Measurements from ENCODE around the gene EPS15.
A peak's percentile ranks its signal among the peaks of the same experiment; 100 is the strongest.

Gene EPS15

DNA sequence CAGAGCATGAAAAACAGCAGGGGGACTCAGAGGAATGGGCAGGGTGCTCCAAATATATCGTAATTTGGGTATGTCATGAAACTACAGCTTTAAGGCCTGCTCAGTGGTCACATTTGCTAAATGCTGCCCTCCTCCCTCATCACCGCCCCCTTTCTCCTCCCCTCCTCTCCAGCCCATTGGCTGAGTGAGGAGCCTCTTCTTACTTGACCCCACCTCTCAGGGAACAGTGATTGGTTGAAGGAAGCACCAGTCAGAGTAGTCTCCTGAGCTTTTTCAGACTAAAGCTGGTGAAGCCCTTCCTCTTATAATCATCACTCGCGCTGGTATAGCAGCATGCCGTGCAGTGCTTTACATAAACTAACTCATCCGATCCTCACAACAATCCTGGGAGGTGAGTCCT is 178.7 kb downstream of the EPS15 start:
- DNase-seq (ENCODE audit: low spot score in 2 of 2) (no peak), ATAC-seq (replicated peaks; ENCODE audit: extremely low read depth, poor library complexity, severe bottlenecking) (no peak)
- Mint-ChIP-seq H3K27ac (ENCODE audit: low read depth) (no peak overlapping the region), H3K4me1 (no peaks in the 10 kb centered on the region), H3K9me3 (no peaks in the 10 kb centered on the region), H3K36me3 (ENCODE audit: insufficient read depth) (peaks cover 4% of the 10 kb centered on the region), H3K27me3 (peaks cover 51% of the 10 kb centered on the region), H3K4me3 (no peak overlapping the region)

DNA sequence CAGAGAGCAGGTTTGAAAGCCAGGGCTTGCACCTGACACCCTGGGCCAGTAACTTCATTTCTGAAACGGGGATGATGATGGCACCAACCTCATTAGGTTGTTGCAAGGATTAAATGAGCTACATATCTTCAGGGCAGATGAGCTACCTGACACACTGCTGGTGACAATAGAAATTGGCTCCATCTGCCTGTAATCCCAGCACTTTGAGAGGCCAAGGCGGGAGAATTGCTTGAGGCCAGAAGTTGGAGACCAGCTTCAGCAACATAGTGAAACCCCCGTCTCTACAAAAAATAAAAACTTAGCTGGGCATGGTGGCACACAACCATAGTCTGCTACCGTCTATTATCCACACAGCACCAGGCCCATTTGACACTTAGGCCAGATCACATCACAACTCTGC is 182.4 kb downstream of the EPS15 start:
- peaks cover 26% of the 10 kb centered on the region for H3K27me3 Mint-ChIP-seq

DNA sequence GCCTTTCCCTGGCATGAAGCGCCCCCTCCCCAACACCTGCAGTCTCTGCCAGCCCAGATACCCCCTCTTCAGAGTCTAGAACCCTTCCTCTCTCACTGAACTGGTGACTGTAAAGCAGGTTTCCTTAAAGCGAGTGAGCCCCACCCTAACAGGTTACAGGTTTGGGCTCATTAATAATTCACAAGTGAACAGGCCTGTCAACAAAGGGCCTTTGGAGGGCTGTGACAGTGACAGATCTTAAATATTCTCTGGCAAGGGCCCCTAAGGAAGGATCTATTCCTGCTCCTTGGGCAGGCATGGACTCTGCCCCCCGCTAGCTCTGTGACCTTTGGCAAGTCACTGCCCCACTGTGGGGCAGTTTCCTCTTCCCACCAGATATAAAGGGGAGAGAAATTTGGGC is 183.1 kb downstream of the EPS15 start:
- Mint-ChIP-seq H3K36me3 (ENCODE audit: insufficient read depth) (peaks cover 2% of the 10 kb centered on the region), H3K4me1 (peaks cover 4% of the 10 kb centered on the region), H3K9me3 (no peaks in the 10 kb centered on the region), H3K27me3 (peaks cover 31% of the 10 kb centered on the region), H3K4me3 (no peak overlapping the region), H3K27ac (ENCODE audit: low read depth) (no peak overlapping the region)
- ATAC-seq (replicated peaks; ENCODE audit: extremely low read depth, poor library complexity, severe bottlenecking) (no peak), DNase-seq (ENCODE audit: low spot score in 2 of 2) (no peak)

More for the DNA sequence above, 182.4 kb downstream of the EPS15 start:
- H3K4me1 Mint-ChIP-seq: no peaks in the 10 kb centered on the region
- no peaks in the 10 kb centered on the region for H3K36me3 Mint-ChIP-seq (ENCODE audit: insufficient read depth)
- DNase-seq (ENCODE audit: low spot score in 2 of 2) (no peak), ATAC-seq (replicated peaks; ENCODE audit: extremely low read depth, poor library complexity, severe bottlenecking) (no peak)
- H3K27ac Mint-ChIP-seq (ENCODE audit: low read depth): no peak overlapping the region
- no peaks in the 10 kb centered on the region for H3K9me3 Mint-ChIP-seq
- no peak overlapping the region for H3K4me3 Mint-ChIP-seq

DNA sequence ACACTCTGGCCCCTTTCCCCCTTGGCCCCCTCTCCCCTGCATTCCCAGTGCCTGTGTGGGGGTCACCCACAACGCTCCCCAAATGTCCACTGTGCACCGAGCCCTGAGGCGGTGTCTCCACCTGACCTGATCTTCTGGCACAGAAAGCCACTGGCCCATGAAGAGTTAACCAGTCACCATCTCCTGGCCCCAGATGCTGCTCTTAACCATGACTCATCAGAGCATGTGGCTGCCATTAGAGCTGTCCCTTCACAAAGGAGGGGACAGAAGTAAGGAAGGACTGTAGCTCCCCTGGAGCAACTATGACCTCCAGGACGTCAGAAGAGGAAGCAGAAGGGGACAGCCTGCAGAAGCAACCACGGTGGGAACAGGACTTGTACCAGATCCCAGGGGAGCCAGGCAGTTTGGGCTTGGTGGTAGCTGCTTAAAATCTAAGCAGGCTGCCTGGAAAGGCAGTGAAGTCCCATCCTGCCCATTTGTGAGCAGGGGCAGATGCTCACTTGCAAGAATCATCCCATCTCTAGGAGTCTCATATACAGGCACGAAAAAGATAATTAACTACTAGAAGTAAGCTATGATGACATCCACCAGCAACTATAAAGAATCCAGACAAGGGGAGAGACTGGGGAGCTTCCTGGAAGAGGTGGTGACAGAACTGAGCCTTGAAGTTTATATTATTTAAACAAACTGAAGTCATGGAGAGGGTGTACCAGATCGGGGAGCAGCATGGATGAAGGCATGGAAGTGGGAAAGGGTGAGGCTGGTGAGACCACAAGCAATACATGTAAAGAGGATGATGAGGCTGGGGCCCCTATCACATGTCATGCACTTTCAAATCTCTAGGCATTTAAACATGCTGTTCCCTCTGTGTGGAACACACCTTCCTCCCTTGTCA is 187.6 kb downstream of the EPS15 start:
- ATAC-seq (replicated peaks; ENCODE audit: extremely low read depth, poor library complexity, severe bottlenecking): no peak
- Mint-ChIP-seq H3K27me3 (peaks cover 38% of the 10 kb centered on the region), H3K9me3 (no peaks in the 10 kb centered on the region), H3K4me1 (peaks cover 9% of the 10 kb centered on the region), H3K36me3 (ENCODE audit: insufficient read depth) (peaks cover 2% of the 10 kb centered on the region), H3K4me3 (peak overlapping the region; percentile 74), H3K27ac (ENCODE audit: low read depth) (no peak overlapping the region)
- no peak for DNase-seq (ENCODE audit: low spot score in 2 of 2)

DNA sequence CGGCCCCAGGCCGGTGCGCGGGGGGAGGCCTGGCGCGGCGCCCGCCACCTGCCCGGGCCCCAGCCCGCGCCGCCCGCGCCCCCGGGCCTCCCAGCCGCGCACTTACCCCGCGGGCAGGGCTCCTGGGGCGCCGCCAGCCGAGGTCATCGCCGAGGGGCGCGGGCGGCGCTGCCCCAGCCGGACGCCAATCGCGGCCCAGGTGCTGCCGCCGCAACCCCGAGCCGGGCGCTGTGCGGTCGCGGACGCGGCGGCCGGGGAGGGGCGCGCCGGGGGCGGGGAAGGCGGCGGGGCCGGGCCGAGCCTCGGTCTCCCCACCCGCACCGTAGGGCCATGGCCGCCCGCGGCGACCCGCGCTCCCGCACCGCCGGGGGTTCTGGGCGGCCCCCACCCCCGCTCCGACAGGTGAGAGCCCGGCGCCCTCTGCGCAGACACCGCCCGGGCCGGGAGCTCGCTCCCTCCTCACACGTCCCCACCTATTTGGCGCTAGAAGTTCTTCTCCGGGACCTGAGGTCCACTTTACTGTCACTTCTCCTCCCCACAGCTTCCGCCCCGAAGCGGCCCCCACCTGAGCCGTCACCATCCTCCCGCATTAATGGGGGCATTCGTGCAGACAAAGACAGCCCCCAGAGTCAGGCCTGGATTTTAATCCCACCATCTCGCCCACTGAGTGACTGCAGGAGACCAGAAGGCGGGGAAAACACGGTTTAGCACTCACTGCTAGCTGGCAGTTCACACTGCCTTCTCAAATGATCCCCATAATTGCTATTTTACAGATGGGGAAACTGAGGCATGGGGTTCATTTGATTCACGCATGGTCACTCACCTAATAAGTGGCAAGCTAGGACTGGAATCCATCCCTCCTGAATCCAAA is 188.5 kb downstream of the EPS15 start, which contains the start of gene TTC39A:
TTC39A (minus strand) TSS at position 232 of the 871 bp plus-strand sequence; CDS start at position 147, 85 bp downstream.
- Mint-ChIP-seq H3K36me3 (ENCODE audit: insufficient read depth) (peaks cover 2% of the 10 kb centered on the region), H3K27ac (ENCODE audit: low read depth) (no peak within 1 kb of the TSS), H3K27me3 (peaks cover 47% of the 10 kb centered on the region), H3K9me3 (no peaks in the 10 kb centered on the region), H3K4me1 (peaks cover 9% of the 10 kb centered on the region), H3K4me3 (peak within 1 kb of the TSS; percentile 74)
- DNase-seq (ENCODE audit: low spot score in 2 of 2) (no peak), ATAC-seq (replicated peaks; ENCODE audit: extremely low read depth, poor library complexity, severe bottlenecking) (peak; percentile 24)

DNA sequence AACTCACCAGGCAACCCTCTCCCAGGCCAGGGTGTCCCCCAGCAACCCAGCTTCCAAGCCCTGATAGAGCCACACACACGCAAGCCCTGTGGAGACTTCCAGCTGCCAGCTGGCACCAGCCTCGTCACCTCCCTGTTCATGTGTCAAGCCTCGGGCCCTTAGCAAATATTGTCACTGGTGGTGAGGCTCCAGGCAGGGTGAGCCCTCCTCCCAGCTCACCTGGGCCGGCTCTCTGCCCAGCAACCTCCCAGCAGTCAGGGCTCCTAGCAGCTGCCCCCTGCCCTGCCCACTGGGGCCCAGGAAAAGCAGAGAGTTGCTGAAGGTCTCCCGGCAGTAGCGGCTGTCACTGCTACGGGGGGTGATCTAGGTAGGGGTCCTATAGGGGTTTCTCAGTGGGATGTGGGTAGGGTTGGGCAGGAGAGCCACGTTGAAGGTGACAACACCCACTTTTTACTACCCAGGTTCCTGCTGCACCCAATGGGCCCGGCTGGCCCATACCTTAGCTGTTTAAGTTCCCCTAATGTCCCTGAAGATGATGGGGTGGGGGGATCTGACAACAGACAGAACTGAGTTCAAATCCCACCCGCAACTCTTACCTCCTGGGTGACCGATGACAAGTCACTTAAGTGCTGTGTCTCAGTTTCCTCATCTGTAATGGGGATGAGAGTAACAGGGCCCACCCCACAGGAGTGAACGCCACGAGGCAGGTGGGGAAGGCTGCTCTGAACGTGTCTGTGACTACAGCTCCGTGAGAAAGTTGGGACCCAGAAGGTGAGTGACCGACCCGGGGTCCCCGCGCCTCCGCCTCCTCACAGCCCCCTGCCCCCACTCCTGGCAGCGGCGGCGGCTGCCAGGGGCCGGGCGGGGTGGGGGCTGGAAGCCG is 189.4 kb downstream of the EPS15 start:
- H3K27me3 Mint-ChIP-seq: peaks cover 49% of the 10 kb centered on the region
- H3K36me3 Mint-ChIP-seq (ENCODE audit: insufficient read depth): peaks cover 2% of the 10 kb centered on the region
- H3K9me3 Mint-ChIP-seq: no peaks in the 10 kb centered on the region
- H3K4me3 Mint-ChIP-seq: peak overlapping the region; percentile 55
- peaks cover 9% of the 10 kb centered on the region for H3K4me1 Mint-ChIP-seq
- H3K27ac Mint-ChIP-seq (ENCODE audit: low read depth): no peak overlapping the region
- DNase-seq (ENCODE audit: low spot score in 2 of 2) (no peak), ATAC-seq (replicated peaks; ENCODE audit: extremely low read depth, poor library complexity, severe bottlenecking) (no peak)

DNA sequence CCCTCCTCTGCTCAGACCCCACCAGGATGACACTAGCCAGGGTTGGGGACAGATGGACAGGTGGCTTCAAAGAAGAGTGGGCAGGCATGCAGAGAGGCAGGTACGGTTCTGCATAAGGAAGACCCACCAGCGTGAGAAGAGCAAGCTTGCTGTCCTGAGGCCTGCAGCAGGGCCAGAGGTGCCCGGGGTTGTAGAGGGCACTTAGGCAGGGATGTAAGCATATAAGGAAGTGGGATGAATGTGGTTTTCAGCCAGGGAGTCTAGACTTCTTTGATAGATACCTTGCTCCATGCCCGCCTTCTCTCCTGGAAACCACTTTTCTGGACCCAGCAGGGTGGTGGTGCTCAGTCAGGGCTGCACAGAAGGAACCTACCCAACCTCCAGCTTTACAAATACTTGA is 190.1 kb downstream of the EPS15 start:
- Mint-ChIP-seq H3K36me3 (ENCODE audit: insufficient read depth) (peaks cover 2% of the 10 kb centered on the region), H3K4me1 (peaks cover 9% of the 10 kb centered on the region), H3K27me3 (peaks cover 49% of the 10 kb centered on the region), H3K9me3 (no peaks in the 10 kb centered on the region), H3K4me3 (peak overlapping the region; percentile 46), H3K27ac (ENCODE audit: low read depth) (no peak overlapping the region)
- ATAC-seq (replicated peaks; ENCODE audit: extremely low read depth, poor library complexity, severe bottlenecking) (no peak), DNase-seq (ENCODE audit: low spot score in 2 of 2) (no peak)

DNA sequence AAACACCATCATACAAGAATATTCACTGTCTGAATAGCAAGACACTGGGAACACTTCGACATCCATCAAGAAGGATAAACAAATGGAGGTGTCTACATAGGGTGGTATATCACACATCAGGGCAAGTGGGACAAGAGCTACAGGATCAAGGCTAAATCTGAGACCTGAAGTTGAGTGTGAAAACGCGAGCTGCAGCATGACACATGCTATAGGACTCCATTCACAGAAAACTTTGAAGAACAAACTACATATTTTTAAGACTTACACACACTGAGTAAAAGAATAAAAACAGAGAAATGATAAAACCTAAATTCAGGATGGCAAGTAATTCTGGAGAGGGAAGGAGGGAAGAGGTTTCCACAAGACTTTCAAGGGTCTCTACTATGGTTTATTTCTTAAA is 190.8 kb downstream of the EPS15 start:
- no peaks in the 10 kb centered on the region for H3K9me3 Mint-ChIP-seq
- H3K4me3 Mint-ChIP-seq: no peak overlapping the region
- DNase-seq (ENCODE audit: low spot score in 2 of 2): no peak
- H3K27me3 Mint-ChIP-seq: peaks cover 49% of the 10 kb centered on the region
- no peak overlapping the region for H3K27ac Mint-ChIP-seq (ENCODE audit: low read depth)
- peaks cover 9% of the 10 kb centered on the region for H3K4me1 Mint-ChIP-seq
- no peak for ATAC-seq (replicated peaks; ENCODE audit: extremely low read depth, poor library complexity, severe bottlenecking)
- peaks cover 2% of the 10 kb centered on the region for H3K36me3 Mint-ChIP-seq (ENCODE audit: insufficient read depth)

DNA sequence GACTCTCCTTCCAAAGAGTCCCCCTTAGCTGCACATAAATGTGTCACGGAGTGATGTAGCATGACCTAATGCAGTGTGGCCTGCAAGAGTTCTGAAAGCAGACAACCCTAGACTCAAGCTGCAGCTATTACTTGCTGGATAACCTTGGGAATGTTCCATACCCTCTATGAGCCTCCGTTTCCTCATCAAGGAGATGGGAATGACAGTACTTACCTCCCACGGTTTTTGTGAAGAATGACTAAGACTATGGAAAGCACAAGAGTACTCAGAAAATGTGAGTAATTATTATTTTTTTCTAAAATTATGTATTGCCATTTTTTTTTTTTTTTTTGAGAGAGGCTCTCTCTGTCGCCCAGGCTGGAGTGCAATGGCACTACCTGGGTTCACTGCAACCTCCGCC is 191.7 kb downstream of the EPS15 start:
- Mint-ChIP-seq H3K4me1 (peaks cover 9% of the 10 kb centered on the region), H3K36me3 (ENCODE audit: insufficient read depth) (peaks cover 2% of the 10 kb centered on the region), H3K4me3 (no peak overlapping the region), H3K27me3 (peaks cover 49% of the 10 kb centered on the region), H3K27ac (ENCODE audit: low read depth) (no peak overlapping the region), H3K9me3 (no peaks in the 10 kb centered on the region)
- no peak for DNase-seq (ENCODE audit: low spot score in 2 of 2)
- no peak for ATAC-seq (replicated peaks; ENCODE audit: extremely low read depth, poor library complexity, severe bottlenecking)

DNA sequence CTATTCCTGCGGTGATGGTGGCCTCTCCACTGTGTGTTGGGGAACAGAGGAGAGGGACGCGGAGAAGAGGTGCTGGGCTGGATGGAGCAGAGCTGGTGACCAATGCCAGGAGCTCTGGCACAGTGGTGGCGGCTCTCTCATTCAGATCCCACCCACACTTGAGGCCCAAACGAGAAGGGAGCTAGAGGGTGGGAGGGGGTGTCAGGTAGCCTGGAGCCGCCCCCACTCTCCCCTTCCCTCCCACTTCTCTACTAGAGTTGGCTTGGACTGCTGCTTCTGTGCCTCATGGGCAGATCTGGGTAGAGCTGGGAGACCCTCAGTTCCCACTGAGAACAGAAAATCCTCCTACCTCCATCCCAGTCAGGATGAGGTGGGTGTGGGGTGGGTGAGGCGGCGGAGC is 192.2 kb downstream of the EPS15 start:
- H3K9me3 Mint-ChIP-seq: no peaks in the 10 kb centered on the region
- no peak overlapping the region for H3K27ac Mint-ChIP-seq (ENCODE audit: low read depth)
- no peak overlapping the region for H3K4me3 Mint-ChIP-seq
- ATAC-seq (replicated peaks; ENCODE audit: extremely low read depth, poor library complexity, severe bottlenecking): no peak
- H3K36me3 Mint-ChIP-seq (ENCODE audit: insufficient read depth): peaks cover 2% of the 10 kb centered on the region
- no peak for DNase-seq (ENCODE audit: low spot score in 2 of 2)
- H3K27me3 Mint-ChIP-seq: peaks cover 45% of the 10 kb centered on the region
- H3K4me1 Mint-ChIP-seq: peaks cover 9% of the 10 kb centered on the region

DNA sequence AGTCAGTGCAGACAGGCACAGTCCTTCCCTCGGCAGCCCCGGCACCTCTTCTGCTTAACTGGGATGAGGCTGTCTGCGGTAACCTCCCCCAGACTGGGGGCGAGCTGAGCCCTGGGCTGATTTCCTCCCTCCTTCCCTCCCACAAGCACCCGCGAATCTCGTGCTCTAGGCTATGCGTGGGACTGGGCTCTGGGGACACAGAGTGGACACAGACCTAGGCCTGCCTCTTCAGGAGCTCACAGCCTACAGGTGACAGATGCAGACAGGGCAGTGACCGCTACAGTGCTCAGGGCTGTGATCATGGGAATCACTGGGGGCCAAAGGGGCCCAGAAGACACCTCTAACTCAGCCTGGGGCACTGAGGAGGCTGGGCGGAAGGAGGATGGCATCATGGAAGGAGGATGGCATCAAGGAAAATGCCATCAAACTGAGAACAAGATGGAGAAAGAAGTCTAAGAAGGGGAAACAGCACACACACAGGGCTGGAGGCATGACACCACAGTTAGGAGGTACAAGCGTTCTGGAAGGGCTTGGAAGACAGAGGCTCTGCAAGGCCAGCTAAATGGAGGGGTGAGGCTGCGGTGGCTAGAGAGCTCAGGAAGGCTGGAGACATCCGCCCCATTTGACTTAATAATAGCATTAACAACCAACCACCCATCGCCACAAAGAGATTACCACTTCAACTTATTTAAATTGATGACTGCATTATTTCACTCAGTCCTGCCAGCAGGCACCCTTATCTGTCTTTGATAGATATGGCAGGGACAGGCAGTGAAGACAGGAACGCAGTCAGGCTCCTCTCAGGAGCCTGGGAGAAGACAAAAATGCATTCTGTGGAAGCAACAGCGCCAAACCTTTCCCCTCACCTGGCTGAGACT is 192.9 kb downstream of the EPS15 start:
- ATAC-seq (replicated peaks; ENCODE audit: extremely low read depth, poor library complexity, severe bottlenecking) (no peak), DNase-seq (ENCODE audit: low spot score in 2 of 2) (no peak)
- Mint-ChIP-seq H3K4me3 (no peak overlapping the region), H3K4me1 (peaks cover 6% of the 10 kb centered on the region), H3K27ac (ENCODE audit: low read depth) (no peak overlapping the region), H3K36me3 (ENCODE audit: insufficient read depth) (peaks cover under 1% of the 10 kb centered on the region), H3K9me3 (no peaks in the 10 kb centered on the region), H3K27me3 (peaks cover 38% of the 10 kb centered on the region)
